ENCODE results near the gene FAM83D.
"Not testable (repeated sequence)": the region's sequence is repeated elsewhere in the genome, so short reads cannot be mapped to it uniquely, and the experiment has no call there.

The FAM83D gene

GRCh38 chr20:38934530-38934929 lies 8.3 kb downstream of the FAM83D start:
- no peak for DNase-seq (ENCODE audit: low read depth)

- peak; percentile 59 for DNase-seq (ENCODE audit: low read depth)
These were observed 9.1 kb downstream of the FAM83D start for GRCh38 chr20:38935285-38935684.

GRCh38 chr20:38935967-38936407 lies 9.8 kb downstream of the FAM83D start:
- peak; percentile 42 for DNase-seq (ENCODE audit: low read depth)

- DNase-seq (ENCODE audit: low read depth), result no peak
These were observed 10.8 kb downstream of the FAM83D start for GRCh38 chr20:38937000-38937399.

- no peak for DNase-seq (ENCODE audit: low read depth)
These were observed 11.8 kb downstream of the FAM83D start for GRCh38 chr20:38937978-38938473.

GRCh38 chr20:38939686-38940085 lies 13.5 kb downstream of the FAM83D start:
- DNase-seq (ENCODE audit: low read depth), result no peak

GRCh38 chr20:38940644-38941043 lies 14.4 kb downstream of the FAM83D start:
- DNase-seq (ENCODE audit: low read depth), result no peak

GRCh38 chr20:38941726-38942389 lies 15.6 kb downstream of the FAM83D start:
- no peak for DNase-seq (ENCODE audit: low read depth)

- no peak for DNase-seq (ENCODE audit: low read depth)
These were observed 18.8 kb downstream of the FAM83D start for GRCh38 chr20:38945012-38945411.

- DNase-seq (ENCODE audit: low read depth), result no peak
These were observed 20.6 kb downstream of the FAM83D start for GRCh38 chr20:38946836-38947235.

- DNase-seq (ENCODE audit: low read depth), result no peak
These were observed 21.7 kb downstream of the FAM83D start for GRCh38 chr20:38947931-38948362.

- no peak for DNase-seq (ENCODE audit: low read depth)
These were observed 24.0 kb downstream of the FAM83D start for GRCh38 chr20:38950254-38950653.

- DNase-seq (ENCODE audit: low read depth), result no peak
These were observed 25.4 kb downstream of the FAM83D start for GRCh38 chr20:38951611-38952010.

- no peak for DNase-seq (ENCODE audit: low read depth)
These were observed 25.9 kb downstream of the FAM83D start for GRCh38 chr20:38952153-38952552.

- DNase-seq (ENCODE audit: low read depth), result no peak
These were observed 27.6 kb downstream of the FAM83D start for GRCh38 chr20:38953630-38954340.

GRCh38 chr20:38957235-38957876 lies 31.1 kb downstream of the FAM83D start:
- DNase-seq (ENCODE audit: low read depth), result no peak

- DNase-seq (ENCODE audit: low read depth), result no peak
These were observed 31.8 kb downstream of the FAM83D start for GRCh38 chr20:38957915-38958485.

- DNase-seq (ENCODE audit: low read depth), result not testable (repeated sequence)
These were observed 34.0 kb downstream of the FAM83D start for GRCh38 chr20:38960187-38960687.

- DNase-seq (ENCODE audit: low read depth), result peak; percentile 38
These were observed 35.4 kb downstream of the FAM83D start for GRCh38 chr20:38961530-38962043.

GRCh38 chr20:38962044-38962927 lies 36.1 kb downstream of the FAM83D start, which contains the start of gene DHX35:
Gene DHX35 (plus strand): TSS chr20:38962344. CDS start chr20:38962368, 24 bp downstream.
- DNase-seq (ENCODE audit: low read depth), result peak; percentile 99

- peak; percentile 26 for DNase-seq (ENCODE audit: low read depth)
These were observed 36.7 kb downstream of the FAM83D start for GRCh38 chr20:38962928-38963401.
